Nephron (organoid): ENCODE results near the gene AAK1.
A peak's percentile ranks its signal among the peaks of the same experiment; 100 is the strongest.
"Not testable (repeated sequence)": the region's sequence is repeated elsewhere in the genome, so short reads cannot be mapped to it uniquely, and the experiment has no call there.

Source experiments
- H3K27ac Mint-ChIP-seq, 3 experiments: 2 replicates each; pipeline ENCODE4 v1.8.0; 2020; ENCODE audit warnings: mixed read lengths in 3 of 3, mild to moderate bottlenecking in 2 of 3, moderate library complexity in 1 of 3
- H3K27me3 Mint-ChIP-seq: 2 replicates; pipeline ENCODE4 v1.8.0; 2021; ENCODE audit warnings: low read depth, mild to moderate bottlenecking, moderate library complexity, mixed read lengths
- H3K36me3 Mint-ChIP-seq: 2 replicates; pipeline ENCODE4 v1.8.0; 2020; ENCODE audit warnings: low read depth, mixed read lengths
- H3K4me1 Mint-ChIP-seq: 2 replicates; pipeline ENCODE4 v1.8.0; 2020; ENCODE audit warnings: mixed read lengths
- H3K4me3 Mint-ChIP-seq, 3 experiments: 2 replicates each; pipeline ENCODE4 v1.8.0; 2020; ENCODE audit warnings: mild to moderate bottlenecking in 3 of 3, mixed read lengths in 3 of 3, moderate library complexity in 2 of 3
- H3K9me3 Mint-ChIP-seq: 2 replicates; pipeline ENCODE4 v1.8.0; 2020; ENCODE audit warnings: mixed read lengths
- TF ChIP-seq, protein P1 (sequence below), 3 experiments: fragments of 200-600 bp; sonication (generic); IDR thresholded peaks; one replicate each; pipeline ENCODE4 v1.5.0; 2021; ENCODE audit warnings: antibody characterized with exemption in 3 of 3; ENCODE audit not compliant: unreplicated experiment in 3 of 3

Gene AAK1

DNA sequence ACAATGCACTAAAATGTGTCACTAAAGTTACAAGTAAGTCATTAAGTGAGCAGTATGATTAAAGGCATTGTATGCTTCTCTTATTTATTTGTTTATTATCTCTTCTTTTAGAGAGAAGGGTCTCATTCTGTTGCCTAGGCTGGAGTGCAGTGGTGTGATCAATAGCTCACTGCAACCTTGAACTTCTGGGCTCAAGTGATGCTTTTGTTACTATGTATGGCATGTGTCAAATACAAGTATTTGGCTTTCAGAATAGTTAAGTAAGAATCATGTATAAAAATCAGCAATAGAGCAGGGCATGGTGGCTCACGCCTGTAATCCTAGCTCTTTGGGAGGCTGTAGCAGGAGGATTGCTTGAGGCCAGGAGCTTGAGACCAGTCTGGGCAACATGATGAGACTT lies 15.8 kb upstream of the AAK1 start:
- no peak overlapping the region for H3K4me3 Mint-ChIP-seq
- TF ChIP-seq, protein P1, sequence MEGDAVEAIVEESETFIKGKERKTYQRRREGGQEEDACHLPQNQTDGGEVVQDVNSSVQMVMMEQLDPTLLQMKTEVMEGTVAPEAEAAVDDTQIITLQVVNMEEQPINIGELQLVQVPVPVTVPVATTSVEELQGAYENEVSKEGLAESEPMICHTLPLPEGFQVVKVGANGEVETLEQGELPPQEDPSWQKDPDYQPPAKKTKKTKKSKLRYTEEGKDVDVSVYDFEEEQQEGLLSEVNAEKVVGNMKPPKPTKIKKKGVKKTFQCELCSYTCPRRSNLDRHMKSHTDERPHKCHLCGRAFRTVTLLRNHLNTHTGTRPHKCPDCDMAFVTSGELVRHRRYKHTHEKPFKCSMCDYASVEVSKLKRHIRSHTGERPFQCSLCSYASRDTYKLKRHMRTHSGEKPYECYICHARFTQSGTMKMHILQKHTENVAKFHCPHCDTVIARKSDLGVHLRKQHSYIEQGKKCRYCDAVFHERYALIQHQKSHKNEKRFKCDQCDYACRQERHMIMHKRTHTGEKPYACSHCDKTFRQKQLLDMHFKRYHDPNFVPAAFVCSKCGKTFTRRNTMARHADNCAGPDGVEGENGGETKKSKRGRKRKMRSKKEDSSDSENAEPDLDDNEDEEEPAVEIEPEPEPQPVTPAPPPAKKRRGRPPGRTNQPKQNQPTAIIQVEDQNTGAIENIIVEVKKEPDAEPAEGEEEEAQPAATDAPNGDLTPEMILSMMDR (IDR thresholded peaks at IDR 0.05; ENCODE audit: unreplicated experiment in 3 of 3) = no peak
- peak overlapping the region; percentile 28 to 49 (median 42) for H3K27ac Mint-ChIP-seq
- peaks cover 11% of the 10 kb centered on the region for H3K9me3 Mint-ChIP-seq
- H3K36me3 Mint-ChIP-seq = peaks cover 3% of the 10 kb centered on the region
- H3K4me1 Mint-ChIP-seq = peaks cover 10% of the 10 kb centered on the region
- no peaks in the 10 kb centered on the region for H3K27me3 Mint-ChIP-seq

DNA sequence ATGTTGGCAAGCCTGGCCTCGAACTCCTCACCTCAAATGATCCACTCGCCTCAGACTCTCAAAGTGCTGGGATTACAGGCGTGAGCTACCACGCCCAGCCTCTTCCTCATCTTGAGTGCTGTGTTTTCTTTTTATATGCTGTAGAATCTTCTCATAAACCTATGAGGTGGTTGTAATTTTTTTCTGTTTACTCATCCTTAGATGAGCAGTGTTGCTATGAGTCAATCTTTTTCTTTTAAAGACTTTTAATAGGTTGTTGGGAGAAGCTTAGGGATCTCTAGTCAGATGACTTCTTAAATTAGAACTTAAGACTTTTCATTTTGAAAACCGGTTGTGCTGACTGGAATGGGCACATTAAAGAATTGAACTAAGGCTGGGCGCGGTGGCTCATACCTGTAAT lies 8.7 kb upstream of the AAK1 start:
- Mint-ChIP-seq H3K4me3 (no peak overlapping the region), H3K27me3 (no peaks in the 10 kb centered on the region), H3K27ac (no peak overlapping the region), H3K9me3 (no peaks in the 10 kb centered on the region), H3K4me1 (no peaks in the 10 kb centered on the region), H3K36me3 (peaks cover 3% of the 10 kb centered on the region)
- TF ChIP-seq, protein P1 (IDR thresholded peaks at IDR 0.05; ENCODE audit: unreplicated experiment in 3 of 3) = no peak

DNA sequence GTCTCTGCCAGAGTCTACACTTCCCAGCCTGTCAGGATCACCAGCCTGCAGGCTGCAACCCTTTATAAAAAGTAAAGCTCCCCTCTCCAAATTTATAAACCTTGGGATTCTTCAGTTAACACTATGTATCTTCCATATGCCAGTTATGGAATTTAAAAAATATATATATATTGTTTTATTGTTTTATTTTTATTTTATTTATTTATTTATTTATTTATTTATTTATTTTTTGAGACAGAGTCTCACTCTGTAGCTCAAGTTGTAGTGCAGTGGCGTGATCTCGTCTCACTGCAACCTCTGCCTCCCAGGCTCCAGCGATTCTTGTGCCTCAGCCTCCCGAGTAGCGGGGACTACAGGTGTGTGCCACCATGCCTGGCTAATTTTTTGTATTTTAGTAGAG lies 3.7 kb upstream of the AAK1 start:
- H3K27me3 Mint-ChIP-seq, H3K36me3 Mint-ChIP-seq, H3K27ac Mint-ChIP-seq, H3K9me3 Mint-ChIP-seq: not testable (repeated sequence)
- H3K4me1 Mint-ChIP-seq = peaks cover 18% of the 10 kb centered on the region
- peak overlapping the region; percentile 32 to 99 (median 63) for H3K4me3 Mint-ChIP-seq

DNA sequence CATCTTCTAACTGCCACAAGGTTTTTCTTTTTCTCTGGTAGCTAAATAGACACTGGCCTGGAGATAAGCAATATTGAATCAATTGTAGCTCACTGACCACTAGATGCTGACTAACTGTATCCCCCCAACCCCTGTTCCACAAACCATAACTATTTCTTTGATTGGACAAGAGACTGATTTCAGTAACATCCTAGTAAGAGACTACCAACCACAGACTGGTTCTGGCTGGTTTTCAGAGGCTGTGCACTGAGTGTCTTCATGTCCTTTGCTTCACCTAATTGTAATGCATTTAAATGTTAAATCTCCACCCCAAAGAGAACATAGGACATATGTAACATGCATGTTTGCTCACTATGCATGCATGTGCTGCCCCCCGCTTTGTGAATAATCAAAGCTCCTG lies 3.2 kb upstream of the AAK1 start:
- Mint-ChIP-seq H3K36me3 (no peaks in the 10 kb centered on the region), H3K27ac (peak overlapping the region in 1 of 3 experiments; percentile 28)
- TF ChIP-seq, protein P1 (IDR thresholded peaks at IDR 0.05; ENCODE audit: unreplicated experiment in 3 of 3) = no peak

DNA sequence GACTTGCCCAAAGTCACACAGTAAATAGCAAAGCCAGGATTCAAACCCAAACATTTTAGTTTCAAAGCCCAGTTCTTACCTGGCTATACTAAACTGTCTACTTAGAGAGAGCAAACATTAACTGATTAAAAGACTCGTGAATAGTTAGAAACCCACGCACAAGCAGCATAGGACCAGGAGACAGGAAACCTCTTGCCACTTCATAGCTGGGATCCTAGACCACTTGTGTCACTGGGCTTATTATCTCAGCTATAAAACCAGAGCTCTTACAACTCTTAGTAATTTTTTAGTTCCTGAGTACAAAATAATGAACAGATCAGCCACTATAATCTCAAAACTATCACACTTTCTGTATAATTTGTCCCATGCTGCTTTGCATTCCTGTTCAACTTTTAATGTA lies 2.4 kb upstream of the AAK1 start:
- no peaks in the 10 kb centered on the region for H3K27me3 Mint-ChIP-seq
- peak overlapping the region in 2 of 3 experiments; percentile 96 to 98 for H3K27ac Mint-ChIP-seq
- H3K4me1 Mint-ChIP-seq = peaks cover 31% of the 10 kb centered on the region
- TF ChIP-seq, protein P1 (IDR thresholded peaks at IDR 0.05; ENCODE audit: unreplicated experiment in 3 of 3) = no peak
- H3K36me3 Mint-ChIP-seq = no peaks in the 10 kb centered on the region
- peak overlapping the region; percentile 46 to 100 (median 99) for H3K4me3 Mint-ChIP-seq
- no peaks in the 10 kb centered on the region for H3K9me3 Mint-ChIP-seq

More for the DNA sequence above, 3.2 kb upstream of the AAK1 start:
- Mint-ChIP-seq H3K4me1 (peaks cover 23% of the 10 kb centered on the region), H3K4me3 (peak overlapping the region in 2 of 3 experiments; percentile 63 to 99), H3K9me3 (no peaks in the 10 kb centered on the region), H3K27me3 (no peaks in the 10 kb centered on the region)

DNA sequence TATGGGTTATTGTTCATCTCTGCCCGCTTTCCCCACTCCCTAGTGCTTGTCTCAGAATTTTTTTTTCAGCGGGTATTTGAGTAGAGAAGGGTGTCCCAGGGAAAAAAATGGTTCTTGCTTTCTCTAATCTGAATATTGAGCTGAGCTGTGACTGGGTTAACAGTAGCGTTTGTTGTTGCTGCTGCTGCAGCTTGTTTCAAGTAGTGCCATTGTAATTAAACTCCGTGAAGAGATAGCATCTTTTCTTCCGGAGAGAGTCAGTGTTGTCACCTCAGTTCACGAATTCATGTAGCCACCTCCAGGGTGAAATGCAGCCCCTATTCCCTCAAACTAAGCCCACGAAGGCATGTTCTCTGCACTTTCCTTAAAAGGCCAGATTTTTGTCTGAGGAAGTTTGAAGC lies 1.5 kb upstream of the AAK1 start:
- H3K9me3 Mint-ChIP-seq = no peaks in the 10 kb centered on the region
- H3K4me1 Mint-ChIP-seq = peaks cover 40% of the 10 kb centered on the region
- H3K27ac Mint-ChIP-seq = peak overlapping the region; percentile 96 to 99 (median 98)
- peak overlapping the region; percentile 89 to 100 (median 99) for H3K4me3 Mint-ChIP-seq
- TF ChIP-seq, protein P1 (IDR thresholded peaks at IDR 0.05; ENCODE audit: unreplicated experiment in 3 of 3) = no peak
- peaks cover 4% of the 10 kb centered on the region for H3K36me3 Mint-ChIP-seq
- H3K27me3 Mint-ChIP-seq = no peaks in the 10 kb centered on the region
